ENCODE results near the gene AP1G1. TPM values are rescaled to one million over a fixed set of nuclear protein-coding genes. Genes with fewer than 3 reads are reported as not detected.

The AP1G1 gene
- total and polyA plus RNA-seq, 2 experiments from 2014 or later, result 25.8 to 51.8 TPM

- DNase-seq, result peak; percentile 31
- in situ Hi-C loops (cut with MboI), result no loop called here
- WGBS, 2 experiments (ENCODE audit: low coverage in 1 of 2, low lambda C conversion rate in 2 of 2, missing lambda C conversion rate in 2 of 2), result 75 to 78% methylated on average over 3 of the region's 3 CpGs
These were observed 41.4 kb downstream of the AP1G1 start for GRCh38 chr16:71767060-71767900.

GRCh38 chr16:71762186-71762585, 46.4 kb downstream of the AP1G1 start:
- H3K9me2 ChIP-seq (ENCODE audit: insufficient read depth), result no peaks in the 10 kb centered on the region
- peaks cover 27% of the 10 kb centered on the region for H3K4me1 ChIP-seq (ENCODE audit: insufficient read depth)
- no peak for TF ChIP-seq EZH2 (IDR thresholded peaks at IDR 0.05; ENCODE audit: insufficient read depth, poor library complexity, severe bottlenecking)
- no peak for TF ChIP-seq EZH2phosphoT487 (IDR thresholded peaks at IDR 0.05; ENCODE audit: insufficient read depth, low read depth)
- H3K9me3 ChIP-seq (ENCODE audit: low read depth), result no peaks in the 10 kb centered on the region
- no peaks in the 10 kb centered on the region for H4K20me1 ChIP-seq (ENCODE audit: insufficient read depth)
- H3K4me3 ChIP-seq, result peak overlapping the region; percentile 13; the same call in 1 of the 2 replicates
- H3K9ac ChIP-seq, result 0 out of 2 replicates have a peak overlapping the region, but pooled peaks have one; percentile 32
- peaks cover 26% of the 10 kb centered on the region for H3F3A ChIP-seq (ENCODE audit: insufficient read depth)
- H3K27me3 ChIP-seq (replicated peaks; ENCODE audit: insufficient read depth), result no peaks in the 10 kb centered on the region
- H3K27ac ChIP-seq, result peak overlapping the region; percentile 81
- peak; percentile 71 for DNase-seq
- H3K79me2 ChIP-seq (ENCODE audit: insufficient read depth), result peaks cover 81% of the 10 kb centered on the region
- in situ Hi-C loops (cut with MboI), result no loop called here
- WGBS, 2 experiments (ENCODE audit: low coverage in 1 of 2, low lambda C conversion rate in 2 of 2, missing lambda C conversion rate in 2 of 2), result 2 to 4% methylated on average over 2 of the region's 2 CpGs
- H2AFZ ChIP-seq, result no peak overlapping the region
- peaks cover 72% of the 10 kb centered on the region for H3K36me3 ChIP-seq (ENCODE audit: low read depth)
- peak overlapping the region; percentile 59 for H3K4me2 ChIP-seq (ENCODE audit: unreplicated experiment)

More at GRCh38 chr16:71767060-71767900, 41.4 kb downstream of the AP1G1 start:
- Histone ChIP-seq H3F3A (ENCODE audit: insufficient read depth) (peaks cover 17% of the 10 kb centered on the region), H4K20me1 (ENCODE audit: insufficient read depth) (no peaks in the 10 kb centered on the region), H3K4me3 (no peak overlapping the region), H3K9ac (no peak overlapping the region; the same call in 1 of the 2 replicates), H2AFZ (no peak overlapping the region), H3K9me3 (ENCODE audit: low read depth) (no peaks in the 10 kb centered on the region), H3K27ac (peak overlapping the region; percentile 29), H3K4me1 (ENCODE audit: insufficient read depth) (peaks cover 24% of the 10 kb centered on the region), H3K4me2 (ENCODE audit: unreplicated experiment) (no peak overlapping the region), H3K36me3 (ENCODE audit: low read depth) (peaks cover 61% of the 10 kb centered on the region), H3K27me3 (replicated peaks; ENCODE audit: insufficient read depth) (no peaks in the 10 kb centered on the region), H3K79me2 (ENCODE audit: insufficient read depth) (peaks cover 86% of the 10 kb centered on the region), H3K9me2 (ENCODE audit: insufficient read depth) (no peaks in the 10 kb centered on the region)
- TF ChIP-seq EZH2phosphoT487 (IDR thresholded peaks at IDR 0.05; ENCODE audit: insufficient read depth, low read depth) (no peak), EZH2 (IDR thresholded peaks at IDR 0.05; ENCODE audit: insufficient read depth, poor library complexity, severe bottlenecking) (no peak)

- no peak overlapping the region for H3K4me2 ChIP-seq (ENCODE audit: unreplicated experiment)
- H4K20me1 ChIP-seq (ENCODE audit: insufficient read depth), result no peaks in the 10 kb centered on the region
- no peak overlapping the region for H3K4me3 ChIP-seq
- H3K4me1 ChIP-seq (ENCODE audit: insufficient read depth), result peaks cover 16% of the 10 kb centered on the region
- no peak overlapping the region for H2AFZ ChIP-seq
- H3K36me3 ChIP-seq (ENCODE audit: low read depth), result peaks cover 73% of the 10 kb centered on the region
- in situ Hi-C loops (cut with MboI), result no loop called here
- WGBS, 2 experiments (ENCODE audit: low coverage in 1 of 2, low lambda C conversion rate in 2 of 2, missing lambda C conversion rate in 2 of 2), result 96 to 98% methylated on average over 2 of the region's 2 CpGs
- no peaks in the 10 kb centered on the region for H3K27me3 ChIP-seq (replicated peaks; ENCODE audit: insufficient read depth)
- no peak for DNase-seq
- H3F3A ChIP-seq (ENCODE audit: insufficient read depth), result peaks cover 24% of the 10 kb centered on the region
- TF ChIP-seq EZH2phosphoT487 (IDR thresholded peaks at IDR 0.05; ENCODE audit: insufficient read depth, low read depth), result no peak
- no peak for TF ChIP-seq EZH2 (IDR thresholded peaks at IDR 0.05; ENCODE audit: insufficient read depth, poor library complexity, severe bottlenecking)
- H3K79me2 ChIP-seq (ENCODE audit: insufficient read depth), result peaks cover 75% of the 10 kb centered on the region
- no peak overlapping the region for H3K9ac ChIP-seq
- no peaks in the 10 kb centered on the region for H3K9me3 ChIP-seq (ENCODE audit: low read depth)
- H3K9me2 ChIP-seq (ENCODE audit: insufficient read depth), result no peaks in the 10 kb centered on the region
- H3K27ac ChIP-seq, result no peak overlapping the region
These were observed 47.5 kb downstream of the AP1G1 start for GRCh38 chr16:71761097-71761496.

- Histone ChIP-seq H3K4me1 (ENCODE audit: insufficient read depth) (peaks cover 16% of the 10 kb centered on the region), H3F3A (ENCODE audit: insufficient read depth) (peaks cover 24% of the 10 kb centered on the region), H4K20me1 (ENCODE audit: insufficient read depth) (no peaks in the 10 kb centered on the region), H3K27me3 (replicated peaks; ENCODE audit: insufficient read depth) (no peaks in the 10 kb centered on the region), H3K9me2 (ENCODE audit: insufficient read depth) (no peaks in the 10 kb centered on the region), H3K9ac (no peak overlapping the region), H3K4me3 (no peak overlapping the region), H3K4me2 (ENCODE audit: unreplicated experiment) (no peak overlapping the region), H3K9me3 (ENCODE audit: low read depth) (no peaks in the 10 kb centered on the region), H3K27ac (no peak overlapping the region), H2AFZ (no peak overlapping the region), H3K36me3 (ENCODE audit: low read depth) (peaks cover 73% of the 10 kb centered on the region), H3K79me2 (ENCODE audit: insufficient read depth) (peaks cover 63% of the 10 kb centered on the region)
- in situ Hi-C loops (cut with MboI), result no loop called here
- no peak for DNase-seq
- TF ChIP-seq EZH2 (IDR thresholded peaks at IDR 0.05; ENCODE audit: insufficient read depth, poor library complexity, severe bottlenecking) (no peak), EZH2phosphoT487 (IDR thresholded peaks at IDR 0.05; ENCODE audit: insufficient read depth, low read depth) (no peak)
- WGBS, 2 experiments (ENCODE audit: low coverage in 1 of 2, low lambda C conversion rate in 2 of 2, missing lambda C conversion rate in 2 of 2), result 82 to 83% methylated on average over 5 of the region's 5 CpGs
These were observed 50.3 kb downstream of the AP1G1 start for GRCh38 chr16:71758293-71758760.

Measured in GM23248 (cell line).